Ishikawa (cell line): ENCODE data around the gene ZKSCAN8.

Experiments used
- CREB1 ChIP-seq: IDR thresholded peaks from 2 replicates; pipeline ENCODE4 v1.6.1; 2012; ENCODE audit warnings: low read depth
- ZBTB7A ChIP-seq: IDR thresholded peaks from 2 replicates; pipeline ENCODE4 v1.6.1; 2012; ENCODE audit warnings: low read depth
- TF ChIP-seq, protein P1 (sequence below): IDR thresholded peaks from 2 replicates; pipeline ENCODE4 v1.6.1; 2012

DNA sequence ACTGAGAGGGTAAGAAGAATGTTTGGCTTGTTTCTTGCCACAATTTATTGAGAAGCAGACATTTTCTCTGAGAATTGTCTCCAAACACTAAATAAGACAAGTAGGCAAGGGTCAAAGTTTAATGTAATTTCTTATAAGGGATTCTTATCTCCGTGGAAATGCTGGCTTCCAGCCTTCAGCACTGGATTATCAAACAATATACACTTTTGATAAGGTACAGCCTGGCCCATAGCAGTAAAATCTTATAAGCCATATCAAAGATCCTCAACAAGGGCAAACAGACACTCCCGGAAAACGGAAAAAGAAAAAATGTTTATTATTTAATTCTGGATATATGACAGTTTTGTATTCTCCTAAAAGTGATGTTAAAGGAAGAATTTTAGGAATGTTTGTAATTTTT lies 64.8 kb downstream of the ZKSCAN8 start:
- no peak for TF ChIP-seq ZBTB7A
- TF ChIP-seq, protein P1, sequence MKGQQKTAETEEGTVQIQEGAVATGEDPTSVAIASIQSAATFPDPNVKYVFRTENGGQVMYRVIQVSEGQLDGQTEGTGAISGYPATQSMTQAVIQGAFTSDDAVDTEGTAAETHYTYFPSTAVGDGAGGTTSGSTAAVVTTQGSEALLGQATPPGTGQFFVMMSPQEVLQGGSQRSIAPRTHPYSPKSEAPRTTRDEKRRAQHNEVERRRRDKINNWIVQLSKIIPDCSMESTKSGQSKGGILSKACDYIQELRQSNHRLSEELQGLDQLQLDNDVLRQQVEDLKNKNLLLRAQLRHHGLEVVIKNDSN, result no peak
- no peak for TF ChIP-seq CREB1
